GM19468 (cell line): ENCODE data around the gene TTC39C.
"Not testable (repeated sequence)": the region's sequence is repeated elsewhere in the genome, so short reads cannot be mapped to it uniquely, and the experiment has no call there.

Experiments
- ATAC-seq: cut with Tn5 transposase; IDR thresholded peaks from one replicate; pipeline ENCODE4 v1.9.1; 2021; ENCODE audit warnings: mild to moderate bottlenecking, moderate library complexity, moderate number of reproducible peaks; ENCODE audit not compliant: unreplicated experiment; ENCODE audit errors: extremely low read depth

TTC39C gene

DNA sequence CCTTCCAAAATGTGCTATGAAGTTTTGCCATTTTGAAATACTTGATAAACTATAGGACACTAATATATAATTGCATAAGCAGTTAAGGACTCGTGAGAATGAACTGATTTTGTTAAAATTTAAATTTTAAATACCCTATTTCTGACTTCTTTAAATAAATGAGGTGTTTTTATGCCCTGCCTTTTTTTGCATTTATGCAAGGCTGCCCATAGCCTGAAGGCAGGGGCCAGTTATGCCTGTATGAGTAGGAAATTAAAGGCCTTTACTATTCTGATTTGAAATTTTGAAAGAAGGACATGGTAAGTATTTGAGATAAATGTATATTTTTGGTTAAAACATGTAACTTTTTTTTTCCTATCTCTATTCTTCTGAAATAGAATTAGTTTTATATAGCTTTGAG is 33.7 kb downstream of the TTC39C start:
- no peak for ATAC-seq

DNA sequence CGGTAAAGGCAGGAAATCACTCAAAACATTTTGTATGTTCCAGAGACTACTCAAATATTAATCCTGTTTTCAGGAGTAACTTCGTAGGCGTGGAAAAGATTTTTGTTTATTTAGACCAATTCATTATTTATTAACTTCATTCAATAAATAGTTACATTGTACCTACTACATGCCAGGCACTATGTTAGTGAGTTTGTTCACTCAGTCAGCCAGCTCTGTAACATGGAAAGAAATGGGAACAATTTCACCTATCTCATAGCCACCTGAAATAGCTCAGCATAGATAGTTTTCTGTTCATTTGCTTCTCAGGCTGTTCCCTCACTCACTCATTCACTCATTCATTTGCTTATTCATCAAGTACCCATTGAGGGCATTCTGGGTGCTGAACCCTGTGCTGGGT is 34.6 kb downstream of the TTC39C start:
- no peak for ATAC-seq

DNA sequence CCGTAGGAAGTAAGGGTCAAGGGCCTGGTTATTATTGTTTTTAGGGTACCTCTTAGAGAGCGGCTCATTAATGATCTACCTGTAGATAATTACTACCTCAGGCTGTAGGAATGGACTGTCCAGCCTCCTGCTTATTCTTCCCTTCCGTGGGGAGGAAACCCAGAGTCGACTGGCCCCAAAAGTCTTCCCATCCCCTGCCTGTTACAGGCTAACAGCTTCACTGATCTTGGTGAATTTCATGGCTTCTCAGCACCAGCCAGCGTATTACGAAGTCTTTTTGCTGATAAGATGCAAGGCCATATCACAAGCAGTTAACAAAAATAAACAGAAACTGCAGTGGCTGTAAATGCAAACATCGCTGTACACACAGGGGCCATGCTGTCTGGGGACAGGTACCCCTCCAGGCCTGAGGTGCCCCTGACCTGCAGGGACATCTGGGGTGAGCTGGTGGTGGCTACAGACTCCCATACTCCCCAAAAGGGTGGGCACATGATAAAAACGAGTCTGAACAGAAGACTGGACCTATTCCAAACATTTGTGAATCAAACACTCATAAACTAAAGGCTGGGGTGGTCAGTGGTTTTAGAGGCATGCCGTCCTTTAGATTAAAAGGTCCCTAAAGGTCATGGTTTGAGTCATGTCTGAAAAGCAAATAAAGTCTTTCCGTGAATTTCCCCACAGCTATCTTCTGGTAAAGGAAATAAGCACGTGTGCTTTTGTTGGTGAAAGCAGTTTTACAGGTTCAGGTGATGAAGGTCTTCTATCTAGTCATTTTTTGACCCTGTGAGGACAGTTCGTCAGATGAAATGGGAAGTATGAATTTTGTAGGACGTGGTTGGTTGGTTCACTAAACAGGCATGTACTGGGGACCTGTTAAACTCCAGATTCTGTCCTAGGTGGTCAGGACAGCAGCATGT is 36.7 kb downstream of the TTC39C start:
- no peak for ATAC-seq

DNA sequence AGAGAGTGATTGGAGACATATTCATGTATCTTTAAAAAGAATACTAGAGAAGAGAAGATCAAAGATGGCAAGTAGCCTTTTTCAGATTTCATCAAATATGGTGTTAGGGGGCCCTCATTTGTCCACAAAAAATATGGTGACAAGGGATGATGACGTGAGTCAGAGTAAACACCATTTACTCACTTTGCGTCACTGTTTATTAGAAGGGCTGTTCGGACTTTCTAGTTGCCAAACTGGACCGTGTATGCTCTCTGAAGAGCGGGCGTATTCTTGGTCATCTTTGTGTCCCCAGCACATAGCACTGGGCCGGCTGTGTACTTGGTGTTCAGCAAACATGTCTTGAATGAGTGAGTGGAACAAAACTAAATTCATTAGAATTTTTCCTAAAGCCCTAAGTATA is 37.5 kb downstream of the TTC39C start:
- no peak for ATAC-seq

DNA sequence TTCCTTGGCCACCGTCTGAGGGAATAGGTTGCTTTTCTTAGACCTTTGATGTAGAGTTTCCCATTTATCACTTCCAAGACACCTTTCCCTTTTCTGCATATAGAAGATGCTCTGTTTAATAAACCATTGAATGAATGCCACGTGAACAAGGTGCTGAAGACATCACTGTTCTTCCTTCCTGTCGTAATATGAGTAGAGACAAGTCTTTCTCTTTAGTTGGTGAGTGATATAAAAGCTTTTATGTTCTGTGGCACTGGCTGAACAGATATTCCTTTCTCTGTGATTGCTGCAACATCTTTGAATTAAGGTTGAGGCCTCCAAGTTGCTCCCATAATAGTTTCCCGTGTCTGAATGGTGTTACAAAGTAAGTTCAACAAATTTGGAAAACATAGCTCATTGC is 38.7 kb downstream of the TTC39C start:
- ATAC-seq, result no peak

DNA sequence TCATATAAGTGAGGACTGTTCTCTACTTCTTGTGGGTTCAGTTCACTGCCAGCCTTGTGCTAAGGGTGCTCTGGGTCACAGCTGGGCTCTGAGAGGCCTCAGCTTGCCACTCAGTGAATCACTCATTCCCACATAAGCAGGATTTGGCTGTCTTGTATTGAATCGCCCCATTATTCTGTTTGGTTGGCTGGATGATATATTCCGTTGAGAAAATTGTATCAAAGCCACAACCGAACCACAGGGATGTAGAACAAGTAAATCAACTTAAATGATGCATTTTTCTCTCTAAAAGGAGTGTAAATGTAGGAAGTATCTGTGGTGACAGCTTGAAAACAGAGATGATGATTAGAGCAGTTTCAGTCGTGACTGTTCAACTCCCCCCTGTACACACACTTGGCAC is 39.6 kb downstream of the TTC39C start:
- ATAC-seq, result no peak

DNA sequence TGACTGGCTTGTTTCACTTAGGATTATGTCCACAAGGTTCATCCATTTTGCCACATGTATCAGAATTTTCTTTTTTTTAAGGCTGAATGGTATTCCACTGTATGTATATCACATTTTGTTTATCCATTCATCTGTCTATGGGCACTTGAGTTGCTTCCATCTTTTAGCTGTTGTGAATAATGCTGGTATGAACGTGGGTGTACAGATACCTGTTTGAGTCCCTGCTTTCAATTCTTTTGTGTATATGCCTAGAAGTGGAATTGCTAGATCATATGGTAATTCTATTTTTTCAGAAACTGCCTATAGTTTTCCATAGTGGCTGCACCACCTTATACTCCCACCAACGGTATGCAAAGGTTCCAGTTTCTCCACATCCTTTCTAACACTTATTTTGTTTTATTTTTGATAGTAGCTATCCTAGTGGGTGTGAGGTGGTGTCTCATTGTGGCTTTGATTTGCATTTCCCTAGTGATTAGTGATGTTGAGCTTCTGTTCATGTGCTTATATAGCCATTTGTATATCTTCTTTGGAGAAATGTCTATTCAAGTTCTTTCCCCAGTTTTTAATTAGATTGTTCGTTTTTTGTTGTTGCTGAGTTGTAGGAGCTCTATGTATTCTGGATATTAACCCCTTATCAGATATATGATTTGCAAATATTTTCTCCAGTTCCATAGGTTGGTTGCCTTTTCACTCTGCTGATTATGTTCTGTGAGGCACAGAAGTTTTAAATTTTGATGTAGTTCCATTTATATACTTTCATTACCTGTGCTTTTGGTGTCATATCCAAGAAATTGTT is 40.7 kb downstream of the TTC39C start:
- ATAC-seq, result no peak

DNA sequence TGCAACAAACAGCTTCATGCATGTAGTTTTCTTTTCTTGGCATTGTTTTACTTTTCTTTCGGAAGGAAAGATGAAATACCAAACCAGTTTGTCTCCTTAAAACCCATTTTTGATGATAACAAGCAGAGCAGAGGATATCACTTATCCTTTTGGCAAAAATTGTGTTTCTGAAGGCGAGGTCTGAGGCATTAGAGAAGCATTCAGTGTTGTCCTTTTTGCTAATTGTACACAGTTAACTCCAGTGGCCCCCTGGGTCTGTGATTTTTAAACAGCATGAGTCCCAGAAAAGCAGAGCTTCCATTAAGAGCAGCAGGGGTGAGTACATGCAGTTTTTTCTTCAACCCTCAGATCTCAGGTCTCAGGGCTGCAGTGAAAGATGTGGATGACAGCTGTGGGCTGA is 41.3 kb downstream of the TTC39C start:
- no peak for ATAC-seq

DNA sequence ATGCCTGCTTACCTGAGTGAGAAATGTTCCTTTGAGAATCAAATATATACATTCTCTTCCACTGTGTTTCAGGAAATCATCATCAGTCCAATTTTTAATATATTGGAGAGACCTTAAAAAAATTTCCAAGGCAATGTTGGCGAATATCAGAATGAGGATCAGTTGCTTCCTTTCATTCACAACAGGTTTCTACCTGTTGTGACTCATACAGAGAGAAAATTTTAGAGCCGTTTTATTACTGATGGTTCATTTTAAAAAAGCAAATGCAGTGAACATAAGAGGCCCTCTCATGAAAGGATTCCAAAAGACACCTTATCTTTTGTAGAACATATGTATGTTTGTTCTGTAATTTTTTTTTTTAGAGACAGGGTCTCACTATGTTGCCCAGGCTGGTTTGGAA is 42.0 kb downstream of the TTC39C start:
- no peak for ATAC-seq

DNA sequence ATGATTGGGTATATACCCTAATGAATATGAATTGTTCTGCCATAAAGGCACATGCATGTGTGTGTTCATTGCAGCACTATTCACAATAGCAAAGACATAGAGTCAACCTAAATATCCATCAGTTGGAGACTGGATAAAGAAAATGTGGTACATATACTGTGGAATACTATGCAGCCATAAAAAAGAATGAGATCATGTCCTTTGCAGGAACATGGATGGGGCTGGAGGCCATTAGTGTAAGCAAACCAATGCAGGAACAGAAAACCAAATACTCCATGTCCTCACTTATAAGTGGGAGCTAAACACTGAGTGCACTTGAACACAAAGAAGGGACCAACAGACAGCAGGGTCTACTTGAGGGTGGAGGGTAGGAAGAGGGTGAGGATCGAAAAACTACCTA is 43.2 kb downstream of the TTC39C start:
- ATAC-seq, result no peak

DNA sequence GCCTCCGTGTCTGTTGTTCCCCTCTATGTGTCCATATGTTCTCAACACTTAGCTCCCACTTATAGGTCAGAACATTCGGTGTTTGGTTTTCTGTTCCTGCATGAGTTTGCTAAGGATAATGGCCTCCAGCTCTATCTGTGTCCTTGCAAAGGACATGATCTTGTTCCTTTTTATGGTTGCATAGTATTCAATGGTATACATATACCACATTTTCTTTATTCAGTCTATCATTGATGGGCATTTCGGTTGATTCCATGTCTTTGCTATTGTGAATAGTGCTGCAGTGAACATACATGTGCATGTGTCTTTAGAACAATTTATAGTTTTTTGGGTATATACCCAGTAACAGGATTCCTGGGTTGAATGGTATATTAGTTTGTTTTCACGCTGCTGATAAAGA is 44.8 kb downstream of the TTC39C start:
- not testable (repeated sequence) for ATAC-seq

DNA sequence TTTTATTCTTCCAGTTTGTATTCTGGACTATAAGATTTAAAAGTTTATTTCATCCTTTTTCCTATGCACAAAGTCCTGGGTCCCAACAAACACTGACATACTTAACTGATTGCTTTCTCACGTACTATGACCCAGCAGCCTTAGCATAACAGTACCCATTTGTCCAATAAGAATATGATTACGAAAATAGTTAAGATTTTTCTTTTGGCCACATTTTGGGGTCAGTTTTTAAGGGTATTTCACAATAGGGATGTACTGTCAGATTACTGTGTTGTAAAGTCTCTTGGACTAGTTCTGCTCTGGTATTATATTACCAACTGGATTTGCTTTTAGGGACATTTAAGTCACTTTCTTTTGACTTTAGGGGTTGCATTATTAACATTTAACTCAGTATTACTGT is 46.1 kb downstream of the TTC39C start:
- no peak for ATAC-seq

DNA sequence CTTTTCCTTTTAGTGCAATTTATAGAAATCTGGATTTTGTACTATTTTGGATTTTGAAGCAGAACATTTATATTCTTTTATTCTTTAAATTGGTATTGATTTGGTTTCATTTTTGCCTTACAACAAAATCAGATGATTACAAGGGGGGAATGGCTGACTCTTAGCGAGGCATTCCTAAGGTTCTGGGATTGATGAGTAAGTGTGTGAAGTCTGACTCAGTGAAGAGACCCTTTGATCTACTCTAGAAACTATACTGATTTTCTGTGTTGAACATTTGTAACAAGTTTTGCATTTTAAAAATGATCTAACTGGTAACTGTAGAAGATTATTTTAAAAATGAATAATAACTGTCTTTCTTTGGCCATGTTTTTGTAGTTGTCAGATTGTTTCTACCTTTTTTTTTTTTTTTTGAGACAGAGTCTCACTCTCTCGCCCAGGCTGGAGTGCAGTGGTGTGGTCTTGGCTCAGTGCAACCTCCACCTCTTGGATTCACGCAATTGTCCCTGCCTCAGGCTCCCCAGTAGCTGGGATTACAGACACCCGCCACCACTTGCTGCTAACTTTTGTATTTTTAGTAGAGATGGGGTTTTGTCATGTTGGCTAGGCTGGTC is 48.7 kb downstream of the TTC39C start:
- no peak for ATAC-seq

DNA sequence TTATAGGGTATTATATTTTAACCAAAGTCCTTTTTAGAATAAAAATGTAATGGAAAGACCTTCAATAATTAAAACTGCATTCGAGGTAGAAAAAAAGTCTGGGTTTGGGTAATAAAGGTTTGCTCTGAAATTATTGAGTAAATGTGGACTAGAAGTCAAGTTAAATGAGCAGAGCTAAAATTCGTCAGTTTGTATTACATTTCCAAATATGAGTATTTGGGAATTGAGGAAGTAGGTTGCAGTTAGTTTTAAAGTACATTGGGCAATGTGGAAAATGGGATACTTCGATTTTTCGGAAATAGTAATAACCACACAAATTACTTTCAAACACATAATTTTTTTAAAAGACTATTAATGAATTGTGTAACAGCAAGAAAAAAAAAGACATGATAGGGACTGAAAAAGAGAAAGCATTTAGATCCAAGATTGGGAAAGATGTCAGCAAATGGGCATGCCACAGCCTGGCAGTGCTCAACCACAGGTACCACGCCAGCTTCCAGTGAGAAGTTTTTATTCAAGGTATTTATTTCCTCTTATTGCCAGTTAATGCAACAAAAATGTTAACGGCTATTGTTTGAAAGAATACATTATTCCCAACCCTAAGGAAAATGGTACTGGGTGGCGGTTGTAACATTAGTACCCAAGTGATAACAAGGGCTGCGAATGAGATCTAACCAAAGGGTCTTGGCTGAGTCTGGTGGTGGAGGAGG is 50.0 kb downstream of the TTC39C start:
- no peak for ATAC-seq

DNA sequence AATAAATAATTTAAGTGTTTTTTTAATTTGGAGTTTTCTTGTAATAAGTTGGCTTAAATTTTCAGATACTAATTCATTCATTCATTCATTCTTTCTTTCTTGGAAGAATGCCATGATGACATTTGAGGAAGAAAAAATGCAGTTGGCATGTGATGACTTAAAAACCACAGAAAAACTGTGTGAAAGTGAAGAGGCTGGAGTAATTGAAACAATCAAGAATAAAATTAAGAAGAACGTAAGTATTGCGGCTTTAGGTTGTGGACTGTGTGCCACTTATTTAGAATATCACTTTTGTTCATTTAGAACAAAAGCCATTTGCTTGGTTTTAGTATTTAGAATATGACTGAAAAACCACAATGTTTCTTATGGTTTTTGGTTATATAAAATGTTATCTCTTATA is 51.4 kb downstream of the TTC39C start:
- ATAC-seq, result no peak

DNA sequence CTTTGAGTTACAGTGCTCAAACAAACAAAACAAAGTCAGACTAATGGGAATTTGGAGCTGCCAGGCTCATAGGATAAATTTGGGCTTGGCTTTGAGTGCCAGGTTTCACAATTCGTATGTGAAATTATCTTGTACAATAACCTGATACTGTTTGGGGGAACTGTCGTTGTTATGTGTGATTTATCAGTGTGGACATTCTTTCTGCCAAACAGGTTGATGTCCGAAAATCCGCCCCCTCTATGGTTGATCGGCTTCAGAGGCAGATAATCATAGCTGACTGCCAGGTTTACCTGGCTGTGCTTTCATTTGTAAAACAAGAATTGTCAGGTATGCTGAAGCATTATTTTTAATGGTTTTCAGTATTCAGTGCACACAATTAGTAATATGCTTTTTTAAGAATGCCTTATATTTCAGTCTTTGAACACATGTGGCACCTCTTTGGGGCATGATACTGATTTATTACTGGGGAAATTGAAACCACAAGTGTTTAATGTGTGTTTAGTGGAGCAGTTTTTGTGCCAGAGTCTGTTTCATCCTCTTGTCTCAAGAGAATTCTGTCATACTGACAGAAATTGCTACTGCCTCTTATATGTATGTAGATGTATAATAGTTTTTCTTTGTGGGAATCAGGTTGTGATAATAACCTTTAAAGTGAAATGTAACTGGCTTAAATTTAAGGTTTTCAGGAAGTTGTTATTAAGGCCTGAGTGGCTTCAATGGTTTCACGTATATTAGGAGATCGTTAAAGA is 54.6 kb downstream of the TTC39C start:
- ATAC-seq, result no peak

DNA sequence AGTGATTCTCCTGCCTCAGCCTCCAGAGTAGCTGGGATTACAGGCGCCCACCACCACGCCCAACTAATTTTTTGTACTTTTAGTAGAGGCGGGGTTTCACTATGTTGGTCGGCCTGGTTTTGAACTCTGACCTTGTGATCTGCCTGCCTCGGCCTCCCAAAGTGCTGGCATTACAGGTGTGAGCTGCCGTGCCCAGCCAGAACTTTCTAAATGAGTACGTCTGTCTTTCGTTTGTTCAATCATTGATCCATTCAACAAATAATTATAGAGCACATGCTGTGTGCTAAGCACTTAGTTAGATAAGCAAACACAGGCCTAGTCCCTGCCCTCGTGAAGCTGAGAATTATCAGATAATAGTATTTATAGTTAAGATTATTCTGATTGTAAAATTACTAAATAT is 56.5 kb downstream of the TTC39C start:
- no peak for ATAC-seq

DNA sequence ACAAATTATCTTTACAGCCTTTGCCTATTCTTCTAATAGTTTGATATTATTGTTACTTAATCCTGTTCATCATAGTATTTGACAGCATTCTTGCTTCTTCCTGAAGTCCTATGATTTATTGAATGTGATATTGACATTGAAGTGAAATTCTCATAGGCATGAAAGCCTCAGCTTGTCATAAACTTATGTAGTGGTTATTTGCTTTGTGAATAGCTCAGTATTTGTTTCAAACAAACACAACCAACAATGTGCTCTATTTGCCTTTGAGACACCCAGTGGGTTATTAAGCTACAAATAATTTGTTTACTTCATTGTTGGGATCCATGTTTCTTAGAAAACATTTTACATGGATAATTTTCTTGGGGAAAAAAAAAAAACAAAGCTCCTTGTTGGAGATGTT is 57.2 kb downstream of the TTC39C start:
- no peak for ATAC-seq

DNA sequence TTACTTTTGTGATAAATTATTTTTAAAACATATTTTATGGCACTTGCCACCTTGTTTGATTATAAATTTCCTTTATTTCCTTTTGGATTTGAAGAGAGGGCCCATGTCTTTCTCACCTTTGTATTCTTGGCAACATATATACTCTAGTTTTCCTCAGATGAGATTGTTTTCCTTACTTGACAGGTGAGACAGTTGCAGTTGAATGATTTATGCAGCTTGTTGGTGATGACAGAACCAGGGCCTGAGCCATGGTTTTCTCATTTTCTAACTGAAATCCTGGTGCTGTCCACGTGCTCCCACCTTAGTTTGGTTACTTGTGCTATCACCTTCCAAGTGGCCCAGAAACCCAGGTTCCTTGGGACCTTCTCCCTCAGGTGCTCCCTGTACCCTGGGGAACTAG is 58.2 kb downstream of the TTC39C start:
- ATAC-seq, result no peak

DNA sequence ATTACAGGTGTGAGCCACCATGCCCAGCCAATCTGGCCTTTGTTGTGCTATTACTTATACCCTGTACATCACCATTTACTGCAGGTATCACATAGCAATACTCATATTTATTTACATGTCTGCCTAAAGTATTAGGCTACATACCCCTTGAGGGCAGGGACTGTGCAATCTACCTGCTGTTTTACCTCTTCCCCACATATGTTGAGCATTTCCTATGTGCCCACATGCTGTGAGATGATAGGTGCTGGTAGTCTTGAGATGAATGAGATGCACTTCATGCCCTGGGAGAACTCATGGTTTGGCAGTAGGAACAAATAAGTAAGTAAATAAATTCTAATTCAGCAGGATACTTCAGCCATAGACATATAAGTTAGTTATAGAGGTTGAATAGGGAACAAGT is 59.2 kb downstream of the TTC39C start:
- ATAC-seq, result no peak
